ENCODE data around the gene TTBK2.

The TTBK2 gene

DNA sequence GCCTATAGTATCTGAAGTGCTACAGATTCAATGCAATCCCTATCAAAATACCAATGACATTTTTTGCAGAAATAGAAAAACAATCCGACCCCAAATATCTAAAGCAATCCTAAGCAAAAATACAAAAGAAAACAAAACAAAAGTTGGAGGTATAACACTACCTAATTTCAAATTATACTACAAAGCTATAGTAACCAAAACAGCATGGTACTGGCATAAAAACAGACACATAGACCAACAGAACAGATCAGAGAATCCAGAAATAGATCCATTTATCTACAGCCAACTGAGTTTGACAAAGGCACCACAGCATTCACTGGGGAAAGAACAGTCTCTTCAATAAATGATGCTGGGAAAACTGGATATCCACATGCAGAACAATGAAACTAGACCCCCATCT lies 159.8 kb downstream of the TTBK2 start:
- H3K79me2 ChIP-seq (ENCODE audit: insufficient read depth, low read length), result no peaks in the 10 kb centered on the region
- H4K20me1 ChIP-seq (ENCODE audit: insufficient read depth, low read length), result no peaks in the 10 kb centered on the region
- H3K27ac ChIP-seq (ENCODE audit: low read depth, low read length, poor library complexity, severe bottlenecking), result no peak overlapping the region
- no peaks in the 10 kb centered on the region; the same call in 1 of the 2 replicates for H3K36me3 ChIP-seq (ENCODE audit: insufficient read depth, low read length)
- H3K9me2 ChIP-seq (ENCODE audit: low read depth, low read length), result no peaks in the 10 kb centered on the region
- no peaks in the 10 kb centered on the region for H3K27me3 ChIP-seq (ENCODE audit: insufficient read depth, low read length)
- H3K9ac ChIP-seq (ENCODE audit: low read length), result no peak overlapping the region
- no peak overlapping the region for H2AFZ ChIP-seq (ENCODE audit: low read length)
- H3K4me3 ChIP-seq (ENCODE audit: low read depth, low read length, poor library complexity, severe bottlenecking), result no peak overlapping the region
- H3K9me3 ChIP-seq (ENCODE audit: low read length), result peaks cover 13% of the 10 kb centered on the region
- H3K4me2 ChIP-seq (ENCODE audit: low read length), result no peak overlapping the region
- H3K4me1 ChIP-seq (ENCODE audit: insufficient read depth, low read length, severe bottlenecking), result no peaks in the 10 kb centered on the region
- no peak for TF ChIP-seq CTCF (IDR thresholded peaks at IDR 0.05; ENCODE audit: low read length)
- TF ChIP-seq EZH2 (IDR thresholded peaks at IDR 0.05; ENCODE audit: borderline replicate concordance, low read length), result no peak
- H3F3A ChIP-seq (ENCODE audit: insufficient read depth, low read length), result no peaks in the 10 kb centered on the region

GRCh38 chr15:42759093-42759492 lies 161.5 kb downstream of the TTBK2 start:
- no peaks in the 10 kb centered on the region for H3F3A ChIP-seq (ENCODE audit: insufficient read depth, low read length)
- no peaks in the 10 kb centered on the region for H4K20me1 ChIP-seq (ENCODE audit: insufficient read depth, low read length)
- H3K9me3 ChIP-seq (ENCODE audit: low read length), result peaks cover 13% of the 10 kb centered on the region
- H3K36me3 ChIP-seq (ENCODE audit: insufficient read depth, low read length), result no peaks in the 10 kb centered on the region; the same call in 1 of the 2 replicates
- TF ChIP-seq CTCF (IDR thresholded peaks at IDR 0.05; ENCODE audit: low read length) (no peak), EZH2 (IDR thresholded peaks at IDR 0.05; ENCODE audit: borderline replicate concordance, low read length) (no peak)
- no peak overlapping the region for H3K27ac ChIP-seq (ENCODE audit: low read depth, low read length, poor library complexity, severe bottlenecking)
- H3K4me1 ChIP-seq (ENCODE audit: insufficient read depth, low read length, severe bottlenecking), result no peaks in the 10 kb centered on the region
- no peaks in the 10 kb centered on the region for H3K27me3 ChIP-seq (ENCODE audit: insufficient read depth, low read length)
- H2AFZ ChIP-seq (ENCODE audit: low read length), result no peak overlapping the region
- H3K4me2 ChIP-seq (ENCODE audit: low read length), result no peak overlapping the region
- no peaks in the 10 kb centered on the region for H3K79me2 ChIP-seq (ENCODE audit: insufficient read depth, low read length)
- H3K4me3 ChIP-seq (ENCODE audit: low read depth, low read length, poor library complexity, severe bottlenecking), result no peak overlapping the region
- no peaks in the 10 kb centered on the region for H3K9me2 ChIP-seq (ENCODE audit: low read depth, low read length)
- no peak overlapping the region for H3K9ac ChIP-seq (ENCODE audit: low read length)

- no peak for TF ChIP-seq EZH2 (IDR thresholded peaks at IDR 0.05; ENCODE audit: borderline replicate concordance, low read length)
- TF ChIP-seq CTCF (IDR thresholded peaks at IDR 0.05; ENCODE audit: low read length), result no peak
- Histone ChIP-seq H3K36me3 (ENCODE audit: insufficient read depth, low read length) (peaks cover 40% of the 10 kb centered on the region), H3F3A (ENCODE audit: insufficient read depth, low read length) (no peaks in the 10 kb centered on the region)
Observed at GRCh38 chr15:42750306-42750705, 170.3 kb downstream of the TTBK2 start.

More at GRCh38 chr15:42750306-42750705, 170.3 kb downstream of the TTBK2 start:
- Histone ChIP-seq H3K4me3 (ENCODE audit: low read depth, low read length, poor library complexity, severe bottlenecking) (no peak overlapping the region), H3K4me2 (ENCODE audit: low read length) (no peak overlapping the region), H3K9me3 (ENCODE audit: low read length) (peaks cover 6% of the 10 kb centered on the region; the same call in 1 of the 2 replicates), H4K20me1 (ENCODE audit: insufficient read depth, low read length) (no peaks in the 10 kb centered on the region), H3K27ac (ENCODE audit: low read depth, low read length, poor library complexity, severe bottlenecking) (no peak overlapping the region), H3K27me3 (ENCODE audit: insufficient read depth, low read length) (no peaks in the 10 kb centered on the region), H2AFZ (ENCODE audit: low read length) (no peak overlapping the region), H3K79me2 (ENCODE audit: insufficient read depth, low read length) (no peaks in the 10 kb centered on the region), H3K4me1 (ENCODE audit: insufficient read depth, low read length, severe bottlenecking) (no peaks in the 10 kb centered on the region), H3K9ac (ENCODE audit: low read length) (no peak overlapping the region), H3K9me2 (ENCODE audit: low read depth, low read length) (no peaks in the 10 kb centered on the region)
